Myocyte (in vitro differentiated cells): ENCODE data around the gene TDRD15. TPM values are rescaled to one million over a fixed set of nuclear protein-coding genes. Genes with fewer than 3 reads are reported as not detected.
"Not testable (repeated sequence)": the region's sequence is repeated elsewhere in the genome, so short reads cannot be mapped to it uniquely, and the experiment has no call there.

Source experiments
- DNase-seq: peaks from one replicate; pipeline ENCODE4 v3.0.0-alpha.2; 2012; ENCODE audit warnings: low read depth
- total RNA-seq: library from RNA; depleted of rRNA; stranded (reverse); fragments of >200 nt; gene quantifications from 2 replicates; pipeline ENCODE4 v1.2.3, GENCODE V29; 2014

TDRD15 gene
- total RNA-seq, 1 donor from 2014 or later, result not detected

DNA sequence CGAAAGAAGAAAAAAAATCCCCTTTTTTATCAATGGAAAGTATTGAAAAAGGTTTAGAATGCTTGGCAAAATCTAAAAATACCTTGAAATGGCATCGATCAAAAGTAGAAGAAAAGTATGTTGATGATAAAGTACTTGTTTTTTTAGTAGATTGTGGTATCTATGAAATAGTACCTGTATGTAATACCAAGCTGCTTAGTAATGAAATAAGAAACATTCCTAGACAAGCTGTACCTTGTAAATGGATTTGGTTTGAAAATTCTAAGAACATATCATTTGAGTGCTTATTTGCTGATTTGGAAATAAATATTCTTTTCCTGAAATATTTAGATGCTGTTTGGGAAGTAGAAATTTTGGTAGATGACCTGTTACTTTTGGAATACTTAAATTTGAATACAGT lies 18.4 kb downstream of the TDRD15 start:
- no peak for DNase-seq

DNA sequence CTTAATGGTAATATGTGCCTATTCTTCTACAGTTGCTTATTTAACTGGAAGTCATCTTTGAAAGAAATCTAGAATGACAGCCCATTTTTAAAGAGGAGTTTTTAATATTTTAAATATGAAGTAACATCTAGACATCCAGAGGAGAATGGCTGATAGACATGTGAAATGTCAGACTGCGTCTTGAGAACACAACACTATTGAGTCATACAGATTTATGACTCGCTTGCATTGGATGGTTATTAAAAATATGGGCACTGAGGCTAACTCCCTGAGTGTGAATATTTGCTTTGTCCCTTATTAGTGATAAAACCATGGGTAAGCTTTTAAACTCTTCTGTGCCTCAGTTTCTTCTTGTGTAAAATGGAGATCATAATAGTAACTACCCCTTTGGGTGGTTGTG lies 22.9 kb downstream of the TDRD15 start:
- no peak for DNase-seq

DNA sequence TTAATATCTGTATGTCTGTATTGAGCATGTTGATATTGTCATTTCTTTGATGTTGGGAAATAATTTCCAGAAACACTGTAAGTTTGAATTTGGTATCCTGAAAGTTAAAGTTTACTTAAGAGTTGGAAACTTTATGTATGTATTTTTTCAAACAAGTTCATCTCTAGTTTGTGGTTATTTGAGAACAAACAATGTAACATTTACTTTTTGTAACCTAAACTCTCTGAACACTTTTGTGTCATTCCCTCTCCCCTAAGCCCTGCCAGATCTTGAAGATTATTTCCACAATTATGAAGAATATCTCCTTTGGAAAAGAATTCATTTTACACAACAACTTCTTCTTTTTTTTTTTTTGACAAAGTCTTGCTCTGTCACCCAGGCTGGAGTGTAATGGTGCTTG lies 24.9 kb downstream of the TDRD15 start:
- DNase-seq, result no peak

DNA sequence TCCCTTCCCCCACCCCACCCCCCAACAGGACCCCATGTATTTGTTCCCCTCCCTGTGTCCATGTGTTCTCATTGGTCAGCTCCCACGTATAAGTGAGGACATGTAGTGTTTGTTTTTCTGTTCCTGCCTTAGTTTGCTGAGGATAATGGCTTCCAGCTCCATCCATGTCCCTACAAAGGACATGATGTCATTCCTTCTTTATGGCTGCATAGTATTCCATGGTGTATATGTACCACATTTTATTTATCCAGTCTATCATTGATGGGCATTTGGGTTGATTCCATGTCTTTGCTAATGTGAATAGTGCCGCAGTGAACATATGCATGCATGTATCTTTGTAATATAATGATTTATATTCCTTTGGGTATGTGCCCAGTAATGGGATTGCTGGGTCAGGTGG lies 27.5 kb downstream of the TDRD15 start:
- DNase-seq, result not testable (repeated sequence)

DNA sequence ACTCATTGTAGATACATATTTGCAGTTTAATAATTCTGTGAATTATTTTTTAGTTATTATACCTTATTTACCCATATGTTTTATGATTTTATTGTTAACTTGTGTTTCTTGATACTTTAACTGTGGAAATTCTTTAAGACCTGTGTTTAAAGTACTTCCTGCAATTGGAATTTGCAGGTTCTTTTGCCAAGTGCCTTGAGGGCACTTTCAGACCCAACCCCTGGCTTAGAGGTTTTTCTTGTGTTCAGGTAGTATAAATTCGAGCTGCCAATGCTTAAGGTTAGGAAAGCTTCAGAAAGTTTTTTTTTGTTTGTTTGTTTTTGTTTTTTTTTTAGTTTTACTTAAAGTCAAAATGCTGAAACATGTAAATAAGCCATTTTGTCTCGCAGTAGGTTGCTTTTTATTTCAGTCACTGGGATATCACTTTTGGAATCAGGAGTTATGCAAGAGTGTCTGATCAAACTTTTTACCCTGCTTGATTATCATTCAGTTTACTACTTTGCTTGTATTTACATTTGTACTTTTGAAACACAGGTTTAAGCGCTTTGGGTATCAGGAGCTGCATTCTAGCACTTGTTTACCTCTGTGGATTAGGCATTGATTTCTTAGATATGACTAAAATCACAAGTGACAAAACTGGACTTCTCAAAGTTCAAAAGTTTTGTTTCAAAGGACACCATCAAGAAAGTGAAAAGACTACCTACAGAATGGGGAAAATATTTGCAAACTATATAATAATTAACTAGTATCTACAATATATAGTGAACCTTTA lies 31.8 kb downstream of the TDRD15 start:
- no peak for DNase-seq

DNA sequence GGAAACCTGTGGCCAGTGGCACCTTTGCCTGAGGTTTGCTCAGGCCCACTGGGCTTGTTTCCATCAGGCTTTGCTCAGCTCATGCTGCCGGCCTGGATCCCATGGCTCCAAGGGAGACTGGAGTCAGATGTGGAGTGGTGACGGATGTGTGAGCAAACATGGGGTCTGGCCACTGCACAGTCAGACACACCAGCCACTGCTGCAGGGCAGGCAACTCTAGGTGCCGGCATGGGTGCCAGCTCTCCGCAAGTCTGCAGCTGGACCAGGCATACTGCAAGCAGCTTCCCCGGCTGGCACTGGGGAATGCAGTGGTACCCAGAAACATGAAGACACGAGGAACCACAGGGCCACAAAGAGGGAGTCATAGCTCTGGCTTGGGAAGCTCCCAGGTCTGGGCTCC lies 37.4 kb downstream of the TDRD15 start:
- DNase-seq, result no peak

DNA sequence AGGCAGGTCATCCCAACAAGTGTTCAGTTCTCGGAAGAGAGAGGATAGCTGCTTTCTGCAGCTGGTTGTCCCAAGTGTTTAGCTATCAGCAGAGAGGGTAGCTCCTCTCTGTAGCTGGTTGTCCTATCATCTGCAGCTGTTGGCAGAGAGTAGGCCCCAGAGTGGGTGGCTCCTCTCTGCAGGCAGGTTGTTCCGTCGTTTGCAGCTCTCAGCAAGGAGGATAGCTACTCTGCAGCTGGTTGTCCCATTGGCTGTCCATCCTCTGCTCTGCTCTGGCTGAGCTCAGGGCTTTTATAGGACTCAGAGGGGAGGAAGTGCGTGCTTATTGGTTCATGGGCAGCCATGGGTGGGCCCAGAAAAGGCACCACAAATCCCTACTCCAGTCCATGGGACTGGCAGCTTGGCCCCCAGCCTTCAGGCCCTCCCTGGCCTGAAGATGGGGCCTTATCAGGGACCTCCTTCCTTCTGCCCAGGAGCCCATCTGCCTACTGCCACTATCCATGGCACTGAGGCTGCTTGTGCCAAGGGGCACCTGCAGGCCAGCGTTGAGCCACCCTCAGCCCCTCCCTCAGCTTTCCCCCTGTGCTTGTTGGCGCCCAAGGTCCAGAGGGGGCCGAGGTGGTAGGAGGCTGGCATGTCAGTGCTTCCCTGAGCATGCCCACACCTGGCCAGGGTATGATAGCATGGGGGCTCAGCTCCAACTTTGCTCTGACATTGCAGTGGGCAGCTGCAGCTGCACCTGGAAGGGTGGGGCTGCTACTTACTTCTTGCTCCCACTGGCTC lies 38.3 kb downstream of the TDRD15 start:
- DNase-seq, result no peak

DNA sequence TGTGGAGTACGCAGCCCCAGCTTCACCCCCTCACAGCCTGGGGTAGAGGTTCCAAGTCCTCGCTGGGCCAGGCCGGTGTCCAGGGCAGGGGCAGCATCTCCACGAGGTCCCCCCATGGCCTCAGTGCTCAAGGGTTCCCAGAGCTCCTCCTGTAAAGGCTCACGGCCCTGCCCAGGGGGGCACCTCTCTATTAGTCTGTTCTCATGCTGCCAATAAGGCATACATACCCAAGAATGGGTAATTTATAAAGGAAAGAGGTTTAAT lies 38.8 kb downstream of the TDRD15 start:
- no peak for DNase-seq

DNA sequence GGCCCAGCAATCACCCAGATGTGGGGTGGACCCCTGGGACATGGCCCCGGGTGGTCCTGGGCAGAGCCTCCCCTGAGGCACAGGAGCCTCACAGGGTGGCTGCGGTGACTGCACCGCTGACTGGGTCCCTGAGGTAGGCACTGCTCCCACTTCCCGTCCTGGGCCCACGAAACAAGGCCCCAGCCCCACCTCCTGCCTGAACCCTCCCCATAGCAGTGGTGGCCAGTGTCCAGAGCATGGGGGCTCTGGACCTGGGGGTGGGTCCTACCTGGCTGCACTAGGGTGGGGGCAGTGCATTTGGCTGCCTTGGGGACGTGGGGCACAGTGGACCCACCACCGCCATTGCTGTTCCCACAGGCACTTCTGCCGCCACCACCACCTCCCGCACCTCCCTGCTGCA lies 39.4 kb downstream of the TDRD15 start:
- DNase-seq, result no peak

DNA sequence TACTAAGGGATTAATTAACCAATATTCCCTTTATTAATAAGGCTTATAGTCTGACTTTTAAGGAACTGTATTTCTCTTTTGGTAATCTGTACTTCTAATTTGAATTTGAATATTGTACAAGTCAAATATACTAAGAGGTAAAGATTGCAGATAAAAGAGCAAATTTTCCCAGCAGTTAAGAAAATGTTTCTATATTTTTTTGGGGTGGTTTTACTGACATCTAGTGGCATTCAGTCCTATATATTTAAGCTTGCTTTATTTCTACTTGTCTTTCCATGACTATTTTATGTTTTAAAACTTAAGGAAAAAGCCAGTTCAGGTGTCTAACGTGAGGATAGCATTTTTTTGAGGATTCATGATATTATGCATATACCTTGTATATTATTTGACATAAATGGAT lies 41.6 kb downstream of the TDRD15 start:
- no peak for DNase-seq

DNA sequence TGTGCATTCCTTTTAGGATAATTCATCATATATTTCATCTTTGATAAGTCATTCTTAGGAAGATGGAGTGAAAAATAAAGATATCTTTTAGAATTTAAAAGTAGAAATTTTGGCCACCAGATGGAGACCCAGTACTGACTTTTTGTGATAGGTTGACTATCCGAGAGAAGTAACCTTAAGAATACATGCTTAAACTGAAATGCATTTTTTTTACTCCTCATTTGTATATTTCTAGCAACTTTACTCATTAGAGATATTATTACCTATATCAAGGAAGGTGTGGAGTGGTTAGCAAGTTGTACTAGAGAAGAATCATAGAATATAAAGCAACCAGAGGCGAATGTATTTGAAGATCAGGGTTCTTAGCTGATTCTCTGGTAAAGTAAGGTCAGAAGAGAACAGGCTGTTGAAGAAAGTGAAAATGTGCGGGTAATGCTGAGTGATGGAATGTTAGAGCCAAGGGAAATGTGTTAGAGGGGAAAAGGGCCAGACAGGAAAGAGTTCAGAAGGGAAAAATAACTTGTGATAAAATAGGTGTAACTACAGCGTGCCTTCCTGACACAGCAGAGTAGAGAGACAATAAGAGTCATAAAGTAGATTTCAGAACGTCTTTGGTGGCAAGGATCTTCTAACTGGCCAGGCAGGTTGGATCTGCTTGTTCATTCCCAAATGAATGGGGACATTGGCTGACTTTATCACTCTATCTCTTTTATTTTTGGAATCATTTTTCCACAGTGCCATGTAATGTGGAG lies 52.3 kb downstream of the TDRD15 start:
- peak; percentile 1 for DNase-seq

DNA sequence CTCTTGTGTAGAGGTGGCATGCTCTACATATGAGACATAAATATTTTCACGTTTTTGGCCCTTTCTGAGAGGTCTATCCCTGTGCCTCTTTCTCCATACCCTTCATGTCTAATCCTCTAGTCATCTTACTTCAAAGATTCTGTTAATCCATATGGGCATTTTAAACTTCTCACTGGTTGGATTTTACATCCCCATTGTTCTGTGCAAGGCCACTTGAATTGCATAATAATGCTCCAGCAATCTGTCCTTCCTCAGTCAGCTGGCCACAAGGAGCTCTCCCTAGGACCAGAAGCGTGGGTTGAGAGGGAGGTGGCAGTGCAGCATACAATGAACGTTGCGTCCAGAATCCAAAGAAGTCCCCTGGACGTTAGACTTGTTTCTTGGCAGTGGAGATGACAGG lies 58.2 kb downstream of the TDRD15 start:
- no peak for DNase-seq

DNA sequence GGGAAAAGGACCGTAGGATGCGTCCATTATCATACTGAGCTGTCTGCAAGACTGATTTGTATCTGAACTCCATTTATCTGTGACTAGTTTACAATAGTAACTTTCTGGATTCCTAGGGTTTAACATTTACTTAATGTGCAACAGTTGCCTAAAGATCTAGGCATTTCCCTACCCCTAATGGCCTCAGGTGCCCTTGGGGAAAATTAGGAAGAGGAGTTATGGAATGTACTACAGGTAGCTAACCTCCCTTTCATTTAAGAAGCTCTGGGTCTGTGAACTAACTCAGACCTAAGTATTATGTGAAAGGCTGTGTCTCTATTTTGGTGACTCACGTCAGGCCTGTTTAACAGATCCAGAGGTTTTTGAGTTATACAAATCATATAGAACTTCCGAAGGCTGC lies 59.5 kb downstream of the TDRD15 start:
- DNase-seq, result no peak

DNA sequence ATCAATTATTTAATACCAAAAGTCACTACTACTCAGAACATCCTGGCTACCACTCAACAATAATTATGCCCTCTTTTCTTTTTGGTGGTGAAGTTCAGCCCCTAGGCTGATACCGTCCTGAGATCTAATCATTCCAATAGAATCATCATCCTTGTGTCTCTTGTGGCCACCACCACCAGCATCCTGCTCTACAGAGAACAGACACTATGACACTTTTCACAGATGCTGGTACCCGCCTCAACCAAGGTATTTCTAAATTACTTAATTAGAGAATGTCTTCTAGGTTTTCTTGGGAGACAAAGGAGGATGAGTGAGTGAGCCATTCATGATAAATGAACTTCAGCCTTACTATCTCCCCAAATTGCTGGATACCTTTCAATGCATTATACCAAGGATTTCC lies 60.0 kb downstream of the TDRD15 start:
- no peak for DNase-seq

DNA sequence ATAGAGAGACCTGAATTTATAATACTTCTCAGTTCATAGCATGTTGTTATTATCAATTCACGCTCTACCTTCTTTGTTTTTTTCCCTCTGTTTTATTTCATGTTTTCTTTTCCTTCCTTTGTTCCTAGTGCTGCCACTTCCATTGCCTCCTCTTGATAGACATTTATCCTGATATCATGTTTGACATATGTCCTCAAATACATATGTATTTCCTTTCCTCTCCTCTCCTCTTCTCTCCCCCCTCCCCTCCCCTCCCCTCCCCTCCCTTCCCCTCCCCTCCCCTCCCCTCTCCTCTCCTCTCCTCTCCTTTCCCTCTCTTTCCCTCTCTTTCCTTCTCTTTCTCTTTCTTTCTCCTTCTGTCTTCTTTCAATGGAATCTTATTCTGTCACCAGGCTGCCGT lies 67.8 kb downstream of the TDRD15 start:
- no peak for DNase-seq

Other genes starting within 250 kb of the TDRD15 start
- not detected in 2 replicates for gene APOB, start 79.9 kb upstream of the TDRD15 start, total RNA-seq